ENCODE data around the gene KLK11. TPM values are rescaled to one million over a fixed set of nuclear protein-coding genes. Genes with fewer than 3 reads are reported as not detected.

KLK11 gene
- total and polyA plus RNA-seq, 2 of the 8 experiments (the other 6 are each of a cell fraction or from before 2014, with no cell fraction given) = 0.45 TPM; not detected in 1

DNA sequence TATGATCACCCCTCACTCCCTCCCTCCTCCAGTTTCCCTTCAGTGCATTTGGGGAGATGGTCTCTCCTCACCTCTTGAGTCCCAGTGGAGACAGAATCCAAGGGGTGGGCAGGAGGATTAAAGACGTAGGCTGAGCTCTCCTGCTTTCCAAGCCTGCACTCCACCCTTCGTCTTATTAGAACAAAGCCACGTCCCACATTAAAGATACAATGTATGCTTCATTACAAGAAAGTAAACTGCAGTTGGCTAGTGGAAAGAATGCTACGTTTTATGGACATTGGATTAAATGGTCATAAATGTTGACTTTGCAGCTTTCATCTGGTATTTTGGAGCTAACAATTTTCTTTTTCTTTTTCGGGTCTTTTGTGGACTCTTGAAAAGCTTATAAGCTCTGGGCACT lies 1.5 kb upstream of the KLK11 start:
- WGBS, 2 experiments (ENCODE audit: extremely low coverage in 1 of 2, insufficient coverage in 1 of 2, insufficient read length in 1 of 2, insufficient replicate concordance in 2 of 2, low coverage in 1 of 2, low lambda C conversion rate in 2 of 2, missing lambda C conversion rate in 1 of 2) = 82% methylated on average over 5 of the region's 5 CpGs; no CpG with 5 or more reads in 1 of the 2 experiments

More for the DNA sequence above, 1.5 kb upstream of the KLK11 start:
- DNase-seq (ENCODE audit: low read depth in 1 of 2, low spot score in 2 of 2) = no peak
- no peak overlapping the region for H2BK20ac ChIP-seq (ENCODE audit: low read length)
- no peak overlapping the region for H4K91ac ChIP-seq (replicated peaks; ENCODE audit: insufficient read length, low read length)
- peaks cover 3 to 25% (median 17%) of the 10 kb centered on the region in 4 experiments for H3K4me1 ChIP-seq (replicated peaks in 1 of 4; ENCODE audit: control insufficient read depth in 3 of 4, insufficient read depth in 4 of 4, low read length in 3 of 4)
- no peaks in the 10 kb centered on the region for H3K79me2 ChIP-seq (ENCODE audit: control insufficient read depth in 1 of 2, insufficient read depth in 2 of 2, low read length in 2 of 2)
- no peak overlapping the region for H3K14ac ChIP-seq (ENCODE audit: insufficient read length)
- ChIA-PET CTCF (ENCODE audit: partially characterized antibody) (interaction anchor here (0.8 to 15.0 kb wide), 8 partner anchors 9 to 65 kb away, joined by 3 to 269 read pairs (median 4); no protein-coding TSS in a partner anchor), POLR2A (ENCODE audit: partially characterized antibody) (interaction anchor here (1.0 to 1.6 kb wide), 5 partner anchors 10 to 233 kb away, joined by 3 to 6 read pairs (median 3); partner anchors contain the start of gene KLK13)
- H3K23me2 ChIP-seq (ENCODE audit: low read depth, low read length) = no peaks in the 10 kb centered on the region; the same call in 1 of the 2 replicates
- H2BK12ac ChIP-seq (ENCODE audit: low read depth, low read length) = 0 out of 2 replicates have a peak overlapping the region, but pooled peaks have one; percentile 39
- no peak for FAIRE-seq
- H2BK120ac ChIP-seq (replicated peaks; ENCODE audit: low read depth, low read length) = no peak overlapping the region
- H3K4me2 ChIP-seq (ENCODE audit: insufficient read depth in 1 of 2, low read depth in 2 of 2, low read length in 2 of 2) = no peak overlapping the region
- no peak overlapping the region for H3K4ac ChIP-seq (replicated peaks; ENCODE audit: insufficient read length, low read depth, low read length)
- H4K20me1 ChIP-seq (replicated peaks in 1 of 2; ENCODE audit: control insufficient read depth in 1 of 2, insufficient read depth in 2 of 2, low read length in 2 of 2) = no peaks in the 10 kb centered on the region
- H2BK15ac ChIP-seq (ENCODE audit: low read length) = 0 out of 2 replicates have a peak overlapping the region, but pooled peaks have one; percentile 81
- no peaks in the 10 kb centered on the region; a peak in 1 of 7 replicates for H3K27me3 ChIP-seq (replicated peaks in 1 of 4; ENCODE audit: control insufficient read depth in 3 of 4, extremely low read depth in 1 of 4, insufficient read depth in 3 of 4, low read length in 3 of 4)
- no peaks in the 10 kb centered on the region for H3K79me1 ChIP-seq (ENCODE audit: low read depth, low read length)
- H4K5ac ChIP-seq (ENCODE audit: insufficient read length, low read depth, low read length) = no peak overlapping the region
- H4K8ac ChIP-seq (ENCODE audit: extremely low read depth, insufficient read depth, low read length) = no peak overlapping the region
- H2AK5ac ChIP-seq (ENCODE audit: low read depth, low read length) = no peak overlapping the region
- no peak overlapping the region for H3K18ac ChIP-seq (ENCODE audit: extremely low read depth, low read length)
- H2AFZ ChIP-seq (ENCODE audit: low read length) = no peak overlapping the region
- no peak overlapping the region for H3K9ac ChIP-seq (replicated peaks in 1 of 4; ENCODE audit: extremely low read depth in 1 of 4, low read depth in 3 of 4, low read length in 3 of 4)
- no peak overlapping the region for H3K4me3 ChIP-seq (ENCODE audit: extremely low read depth in 1 of 4, insufficient read depth in 2 of 4, low read depth in 3 of 4, low read length in 4 of 4)
- H3K23ac ChIP-seq (ENCODE audit: insufficient read length) = no peak overlapping the region
- H3K36me3 ChIP-seq (ENCODE audit: control insufficient read depth in 2 of 4, insufficient read depth in 4 of 4, low read length in 3 of 4) = no peaks in the 10 kb centered on the region
- no peak overlapping the region for H3K27ac ChIP-seq (ENCODE audit: low read depth, low read length)
- H3K9me3 ChIP-seq (ENCODE audit: insufficient read depth in 2 of 2, low read depth in 1 of 2, low read length in 1 of 2) = no peaks in the 10 kb centered on the region
- no peak overlapping the region for H3K56ac ChIP-seq (replicated peaks; ENCODE audit: insufficient read length, low read depth, low read length)
- no peak overlapping the region for H2BK5ac ChIP-seq (ENCODE audit: low read depth, low read length)

Measured in H1 (cell line).